Central memory CD8-positive, alpha-beta T cell (primary cell): ENCODE results near the gene RDX.
"Not testable (repeated sequence)": the region's sequence is repeated elsewhere in the genome, so short reads cannot be mapped to it uniquely, and the experiment has no call there.

Source experiments
- ATAC-seq: fragments of 150-1000 bp; cut with Tn5 transposase; replicated peaks from 2 replicates; pipeline ENCODE4 v1.10.0; 2022; ENCODE audit warnings: mild to moderate bottlenecking, moderate FRiP score, moderate number of reproducible peaks; ENCODE audit not compliant: poor library complexity, severe bottlenecking; ENCODE audit errors: extremely low read depth
- DNase-seq, 2 donors: peaks; one replicate each; pipeline ENCODE4 v3.0.0; 2021; ENCODE audit warnings: low spot score in 2 of 2
- H3K27ac Mint-ChIP-seq: one replicate; pipeline ENCODE4 v1.8.0; 2022; ENCODE audit warnings: low read depth, mild to moderate bottlenecking, moderate library complexity, mixed read lengths
- H3K27me3 Mint-ChIP-seq: one replicate; pipeline ENCODE4 v1.8.0; 2022; ENCODE audit warnings: mixed read lengths
- H3K36me3 Mint-ChIP-seq: one replicate; pipeline ENCODE4 v1.8.0; 2022; ENCODE audit warnings: mild to moderate bottlenecking, moderate library complexity, mixed read lengths; ENCODE audit not compliant: insufficient read depth
- H3K4me1 Mint-ChIP-seq: one replicate; pipeline ENCODE4 v1.8.0; 2022; ENCODE audit warnings: mixed read lengths
- H3K4me3 Mint-ChIP-seq: one replicate; pipeline ENCODE4 v1.8.0; 2022; ENCODE audit warnings: mild to moderate bottlenecking, moderate library complexity, mixed read lengths
- H3K9me3 Mint-ChIP-seq: one replicate; pipeline ENCODE4 v1.8.0; 2022; ENCODE audit warnings: mixed read lengths

The RDX gene

DNA sequence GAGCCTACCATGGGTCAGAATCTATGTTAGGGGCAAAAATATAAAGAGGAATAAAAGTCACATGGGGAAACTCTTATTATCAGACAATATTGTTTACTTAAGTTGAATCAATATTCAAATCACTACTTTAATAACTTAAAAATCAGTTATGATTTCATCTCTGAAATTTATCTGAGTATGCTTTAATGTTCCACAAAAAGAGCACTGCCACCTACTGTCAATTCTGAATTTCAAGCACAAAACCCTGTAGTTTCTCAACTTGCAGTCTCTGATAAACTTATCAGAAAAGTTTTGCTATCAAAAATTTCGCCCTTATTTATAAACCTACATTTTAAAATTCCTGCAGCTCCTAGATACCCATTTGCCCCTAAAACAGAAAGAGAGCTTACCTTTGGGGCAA, 47.3 kb downstream of the RDX start:
- no peaks in the 10 kb centered on the region for H3K27me3 Mint-ChIP-seq
- H3K27ac Mint-ChIP-seq = no peak overlapping the region
- peaks cover 12% of the 10 kb centered on the region for H3K36me3 Mint-ChIP-seq
- no peaks in the 10 kb centered on the region for H3K4me1 Mint-ChIP-seq
- no peak for ATAC-seq
- H3K9me3 Mint-ChIP-seq = no peaks in the 10 kb centered on the region
- no peak overlapping the region for H3K4me3 Mint-ChIP-seq
- DNase-seq = no peak

DNA sequence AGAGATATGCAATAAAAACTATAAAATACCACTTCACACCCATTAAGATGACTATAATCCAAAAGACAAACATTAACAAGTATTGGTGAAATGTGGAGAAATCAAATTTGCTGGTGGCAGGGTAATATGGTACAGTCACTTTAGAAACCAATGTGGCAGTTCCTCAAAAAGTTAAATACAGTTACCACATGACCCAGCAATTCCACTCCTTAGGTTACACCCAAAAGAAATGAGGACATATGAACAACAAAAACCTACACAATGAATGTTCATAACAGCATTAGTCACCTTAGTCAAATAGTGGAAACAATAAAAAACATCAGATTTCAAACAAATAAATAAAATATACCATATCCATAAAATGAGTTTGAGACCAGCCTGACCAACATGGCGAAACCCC, 52.6 kb downstream of the RDX start:
- H3K9me3 Mint-ChIP-seq = no peaks in the 10 kb centered on the region
- H3K4me3 Mint-ChIP-seq = no peak overlapping the region
- H3K36me3 Mint-ChIP-seq = peaks cover 10% of the 10 kb centered on the region
- no peaks in the 10 kb centered on the region for H3K27me3 Mint-ChIP-seq
- no peak overlapping the region for H3K27ac Mint-ChIP-seq
- peaks cover 5% of the 10 kb centered on the region for H3K4me1 Mint-ChIP-seq
- ATAC-seq (no peak), DNase-seq (no peak)

DNA sequence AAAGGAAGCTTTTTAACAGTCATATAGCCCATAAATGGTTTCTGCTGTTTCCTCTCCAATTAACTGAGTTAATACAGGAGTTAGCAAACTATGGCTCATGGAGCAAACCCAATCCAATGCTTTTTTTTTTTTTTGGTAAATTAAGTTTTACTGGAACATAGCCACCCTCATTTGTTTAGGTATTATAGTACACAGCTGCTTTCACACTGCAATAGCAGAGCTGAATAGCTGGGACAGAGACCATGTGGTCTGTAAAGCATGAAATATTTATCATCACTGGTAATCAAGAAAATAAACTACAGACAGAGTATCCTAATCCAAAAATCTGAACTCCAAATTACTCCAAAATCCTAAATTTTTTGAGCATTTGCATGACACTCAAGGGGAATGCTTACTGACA, 53.7 kb downstream of the RDX start:
- Mint-ChIP-seq H3K36me3 (peaks cover 4% of the 10 kb centered on the region), H3K9me3 (no peaks in the 10 kb centered on the region), H3K27me3 (no peaks in the 10 kb centered on the region), H3K27ac (no peak overlapping the region), H3K4me1 (peaks cover 5% of the 10 kb centered on the region), H3K4me3 (no peak overlapping the region)
- ATAC-seq (no peak), DNase-seq (no peak)

DNA sequence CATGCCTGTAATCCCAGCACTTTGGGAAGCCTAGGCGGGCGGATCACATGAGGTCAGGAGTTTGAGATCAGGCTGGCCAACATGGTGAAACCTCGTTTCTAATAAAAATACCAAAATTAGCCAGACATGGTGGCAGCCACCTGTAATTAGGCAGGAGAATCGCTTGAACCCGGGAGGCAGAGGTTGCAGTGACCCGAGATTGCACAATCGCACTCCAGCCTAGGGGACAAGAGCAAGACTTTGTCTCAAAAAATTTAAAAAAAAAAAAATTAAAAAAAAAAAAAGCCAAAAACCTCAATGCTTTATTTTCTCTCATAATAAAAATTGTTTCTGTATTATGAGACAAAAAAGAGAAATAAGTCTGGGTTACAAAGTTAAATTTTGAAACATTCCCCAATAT, 54.2 kb downstream of the RDX start:
- Mint-ChIP-seq H3K27ac (no peak overlapping the region), H3K27me3 (no peaks in the 10 kb centered on the region)
- ATAC-seq = no peak

DNA sequence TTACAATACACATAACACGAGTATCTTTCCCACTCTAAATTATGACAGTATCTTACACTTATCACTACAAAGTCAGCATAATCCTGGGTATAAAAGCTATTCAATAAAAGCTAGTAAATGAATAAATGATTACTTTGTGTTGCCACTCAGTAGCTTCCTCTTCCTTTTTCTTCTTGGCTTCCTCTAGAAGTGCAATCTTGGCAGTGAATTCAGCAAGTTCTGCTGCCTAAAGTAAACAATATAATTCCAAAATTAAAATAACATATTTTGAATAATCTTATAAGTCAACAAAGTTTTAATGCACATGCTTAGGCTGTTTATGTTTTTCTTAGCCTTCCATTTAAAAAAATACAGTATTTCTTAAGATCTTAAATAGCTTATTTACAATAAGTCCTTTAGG, 60.4 kb downstream of the RDX start:
- Mint-ChIP-seq H3K27me3 (no peaks in the 10 kb centered on the region), H3K36me3 (peaks cover 28% of the 10 kb centered on the region), H3K4me3 (no peak overlapping the region), H3K27ac (peak overlapping the region; percentile 6), H3K4me1 (peaks cover 5% of the 10 kb centered on the region), H3K9me3 (no peaks in the 10 kb centered on the region)
- DNase-seq = no peak
- ATAC-seq = no peak

More for the DNA sequence above, 54.2 kb downstream of the RDX start:
- Mint-ChIP-seq H3K4me3 (no peak overlapping the region), H3K36me3 (peaks cover 6% of the 10 kb centered on the region), H3K4me1 (peaks cover 5% of the 10 kb centered on the region), H3K9me3 (no peaks in the 10 kb centered on the region)
- no peak for DNase-seq

DNA sequence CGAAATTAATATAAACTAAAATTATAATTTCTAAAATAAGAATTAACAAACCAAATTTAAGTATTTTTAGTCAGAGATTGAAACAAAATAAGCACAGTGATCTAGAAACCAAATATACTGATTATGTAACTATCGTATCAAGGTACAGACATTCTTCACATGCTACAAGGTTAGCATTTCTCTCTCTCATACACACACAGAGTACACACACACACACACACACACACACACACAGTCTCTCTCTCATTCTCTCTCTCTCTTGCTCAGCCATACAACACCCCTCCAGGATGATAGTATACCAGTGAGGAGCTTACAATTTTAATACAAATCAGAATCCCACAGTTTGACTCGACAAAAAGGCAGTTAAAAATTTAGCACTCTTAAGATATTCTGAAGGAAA, 66.0 kb downstream of the RDX start:
- Mint-ChIP-seq H3K27me3 (no peaks in the 10 kb centered on the region), H3K27ac (no peak overlapping the region)

DNA sequence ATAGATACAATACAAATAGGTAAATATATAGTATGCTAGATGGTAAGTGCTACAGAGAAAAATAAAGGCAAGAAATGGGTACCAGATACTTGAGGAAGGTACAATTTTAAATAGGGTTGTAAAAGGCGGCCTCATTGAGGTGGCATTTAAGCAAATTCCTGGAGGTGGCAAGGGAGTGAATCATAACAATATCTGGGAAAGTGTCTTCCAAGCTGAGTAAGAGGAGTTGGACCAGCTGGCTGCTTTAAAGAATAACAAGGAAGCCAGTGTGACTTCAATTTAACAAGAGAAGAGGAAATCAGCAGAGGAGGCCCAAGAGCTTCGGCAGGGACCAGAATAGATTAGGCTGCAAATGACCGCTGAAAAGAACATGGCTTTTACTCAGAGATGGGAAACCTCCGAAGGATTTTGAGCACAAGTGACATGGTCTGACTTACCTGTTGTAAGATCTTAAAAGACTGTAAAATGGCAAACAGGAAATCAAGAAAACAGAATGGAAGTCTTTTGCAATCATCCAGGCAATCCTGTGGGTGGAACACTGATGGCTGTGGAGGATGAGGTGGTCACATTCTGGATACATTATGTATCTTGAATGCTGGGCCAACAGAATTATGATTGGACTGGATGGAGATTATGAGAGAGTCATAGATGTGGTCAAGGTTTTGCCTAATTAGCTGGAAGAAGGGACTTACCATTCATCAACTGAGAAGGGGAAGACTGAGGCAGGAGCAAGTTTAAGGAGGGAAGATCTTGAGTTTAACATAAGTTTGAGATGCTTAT, 77.2 kb downstream of the RDX start:
- no peaks in the 10 kb centered on the region for H3K4me1 Mint-ChIP-seq
- DNase-seq = no peak
- no peak for ATAC-seq
- H3K36me3 Mint-ChIP-seq = peaks cover 3% of the 10 kb centered on the region
- no peaks in the 10 kb centered on the region for H3K9me3 Mint-ChIP-seq
- H3K27me3 Mint-ChIP-seq = no peaks in the 10 kb centered on the region
- H3K4me3 Mint-ChIP-seq = no peak overlapping the region
- H3K27ac Mint-ChIP-seq = no peak overlapping the region

More for the DNA sequence above, 66.0 kb downstream of the RDX start:
- peaks cover 16% of the 10 kb centered on the region for H3K36me3 Mint-ChIP-seq
- H3K4me3 Mint-ChIP-seq = no peak overlapping the region
- no peaks in the 10 kb centered on the region for H3K4me1 Mint-ChIP-seq
- ATAC-seq (no peak), DNase-seq (no peak)
- H3K9me3 Mint-ChIP-seq = no peaks in the 10 kb centered on the region

DNA sequence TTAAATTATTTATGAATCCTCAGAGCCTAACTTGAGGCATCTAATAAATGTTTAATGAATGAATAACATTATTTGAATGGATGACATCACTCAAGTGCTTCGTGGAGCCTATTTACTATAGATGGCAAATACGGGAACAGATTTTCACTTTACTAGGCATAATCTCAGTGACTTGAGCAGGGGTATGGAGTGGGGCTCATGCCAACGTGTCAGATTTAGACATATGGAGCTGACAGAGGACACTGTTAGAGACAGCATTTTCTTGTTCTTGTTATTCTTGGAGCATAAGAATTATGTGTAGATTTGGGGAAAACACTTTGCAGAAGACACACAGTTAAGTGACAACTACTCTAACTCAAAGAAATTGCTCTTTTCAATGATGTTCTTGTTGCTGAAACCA, 78.5 kb downstream of the RDX start:
- Mint-ChIP-seq H3K4me1 (no peaks in the 10 kb centered on the region), H3K9me3 (no peaks in the 10 kb centered on the region), H3K27me3 (no peaks in the 10 kb centered on the region), H3K36me3 (peaks cover 3% of the 10 kb centered on the region), H3K27ac (no peak overlapping the region), H3K4me3 (no peak overlapping the region)
- ATAC-seq (no peak), DNase-seq (no peak)

DNA sequence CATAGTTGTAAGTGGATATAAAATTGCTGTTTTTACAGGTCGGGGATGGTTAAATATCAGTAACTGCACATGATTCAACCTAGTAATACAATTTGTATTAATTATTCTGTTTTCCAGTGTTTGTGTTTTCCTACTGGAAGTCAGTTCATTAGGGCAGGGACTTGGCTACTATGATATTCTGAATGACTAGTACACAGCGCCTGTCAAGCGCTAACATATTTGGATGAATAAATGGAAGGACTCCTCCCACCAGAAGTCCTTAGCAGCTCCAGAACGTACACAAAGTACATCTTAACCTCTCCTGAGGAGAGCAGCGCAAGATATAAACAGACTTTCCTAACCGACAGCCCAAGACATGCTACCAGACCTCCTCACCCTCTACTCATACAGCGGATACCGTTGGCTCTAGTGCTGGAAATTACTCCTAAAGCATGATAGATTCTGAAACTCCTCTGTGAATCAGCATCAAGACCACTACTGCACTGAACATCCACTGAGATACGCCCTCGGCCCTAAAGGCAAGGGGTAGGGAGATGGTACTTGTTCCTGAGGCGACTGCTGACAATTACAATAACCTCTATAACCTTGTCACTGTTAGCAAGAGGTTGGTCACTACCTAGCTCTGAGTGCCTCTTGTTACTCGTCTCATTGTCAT, 79.1 kb downstream of the RDX start:
- no peaks in the 10 kb centered on the region for H3K4me1 Mint-ChIP-seq
- DNase-seq = no peak
- peaks cover 3% of the 10 kb centered on the region for H3K36me3 Mint-ChIP-seq
- H3K9me3 Mint-ChIP-seq = no peaks in the 10 kb centered on the region
- no peaks in the 10 kb centered on the region for H3K27me3 Mint-ChIP-seq
- H3K27ac Mint-ChIP-seq = no peak overlapping the region
- no peak overlapping the region for H3K4me3 Mint-ChIP-seq
- ATAC-seq = no peak

DNA sequence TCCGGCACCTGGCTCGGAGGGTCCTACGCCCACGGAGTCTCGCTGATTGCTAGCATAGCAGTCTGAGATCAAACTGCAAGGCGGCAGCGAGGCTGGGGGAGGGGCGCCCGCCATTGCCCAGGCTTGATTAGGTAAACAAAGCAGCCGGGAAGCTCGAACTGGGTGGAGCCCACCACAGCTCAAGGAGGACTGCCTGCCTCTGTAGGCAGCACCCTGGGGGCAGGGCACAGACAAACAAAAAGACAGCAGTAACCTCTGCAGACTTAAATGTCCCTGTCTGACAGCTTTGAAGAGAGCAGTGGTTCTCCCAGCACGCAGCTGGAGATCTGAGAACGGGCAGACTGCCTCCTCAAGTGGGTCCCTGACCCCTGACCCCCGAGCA, 87.1 kb downstream of the RDX start:
- H3K4me1 Mint-ChIP-seq, H3K27ac Mint-ChIP-seq, ATAC-seq, H3K27me3 Mint-ChIP-seq, H3K9me3 Mint-ChIP-seq, DNase-seq, H3K36me3 Mint-ChIP-seq: not testable (repeated sequence)
- H3K4me3 Mint-ChIP-seq = peak overlapping the region; percentile 67

DNA sequence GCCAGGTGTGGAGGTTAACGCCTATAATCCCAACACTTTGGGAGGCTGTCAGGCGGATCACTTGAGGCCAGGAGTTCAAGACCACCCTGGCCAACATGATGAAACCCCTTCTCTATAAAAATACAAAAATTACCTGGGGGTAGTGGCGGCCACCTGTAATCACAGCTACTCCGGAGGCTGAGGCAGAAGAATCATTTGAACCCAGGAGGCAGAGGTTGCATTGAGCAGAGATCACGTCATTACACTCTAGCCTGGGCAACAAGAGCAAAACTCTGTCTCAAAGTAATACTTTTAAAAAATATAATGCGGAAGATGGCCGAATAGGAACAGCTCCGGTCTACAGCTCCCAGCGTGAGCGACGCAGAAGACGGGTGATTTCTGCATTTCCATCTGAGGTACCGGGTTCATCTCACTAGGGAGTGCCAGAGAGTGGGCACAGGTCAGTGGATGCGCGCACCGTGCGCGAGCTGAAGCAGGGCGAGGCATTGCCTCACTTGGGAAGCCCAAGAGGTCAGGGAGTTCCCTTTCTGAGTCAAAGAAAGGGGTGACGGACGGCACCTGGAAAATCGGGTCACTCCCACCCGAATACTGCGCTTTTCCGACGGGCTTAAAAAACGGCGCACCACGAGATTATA, 87.6 kb downstream of the RDX start:
- not testable (repeated sequence) for H3K4me1 Mint-ChIP-seq, DNase-seq, H3K9me3 Mint-ChIP-seq, H3K27me3 Mint-ChIP-seq, H3K36me3 Mint-ChIP-seq, ATAC-seq
- peak overlapping the region; percentile 44 for H3K27ac Mint-ChIP-seq
- H3K4me3 Mint-ChIP-seq = peak overlapping the region; percentile 67

DNA sequence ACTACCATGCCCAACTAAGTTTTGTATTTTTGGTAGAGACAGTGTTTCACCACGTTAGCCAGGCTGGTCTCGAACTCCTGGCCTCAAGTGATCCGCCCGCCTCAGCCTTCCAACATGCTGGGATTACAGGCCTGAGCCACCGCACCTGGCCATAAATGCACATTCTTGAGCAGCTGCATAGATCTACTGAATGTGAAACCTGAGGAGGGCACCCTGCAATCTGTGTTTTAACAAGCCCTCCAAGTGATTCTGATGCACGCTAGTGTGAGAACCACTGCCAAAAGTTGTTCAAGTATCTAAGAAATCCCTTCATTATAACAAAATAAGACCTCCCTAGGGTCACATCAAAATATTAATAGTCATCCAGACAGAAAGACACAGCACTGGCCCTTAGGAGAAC, 89.3 kb downstream of the RDX start:
- ATAC-seq (no peak), DNase-seq (no peak)
- Mint-ChIP-seq H3K27me3 (peaks cover 7% of the 10 kb centered on the region), H3K36me3 (no peaks in the 10 kb centered on the region), H3K4me3 (no peak overlapping the region), H3K4me1 (no peaks in the 10 kb centered on the region), H3K27ac (no peak overlapping the region), H3K9me3 (no peaks in the 10 kb centered on the region)

DNA sequence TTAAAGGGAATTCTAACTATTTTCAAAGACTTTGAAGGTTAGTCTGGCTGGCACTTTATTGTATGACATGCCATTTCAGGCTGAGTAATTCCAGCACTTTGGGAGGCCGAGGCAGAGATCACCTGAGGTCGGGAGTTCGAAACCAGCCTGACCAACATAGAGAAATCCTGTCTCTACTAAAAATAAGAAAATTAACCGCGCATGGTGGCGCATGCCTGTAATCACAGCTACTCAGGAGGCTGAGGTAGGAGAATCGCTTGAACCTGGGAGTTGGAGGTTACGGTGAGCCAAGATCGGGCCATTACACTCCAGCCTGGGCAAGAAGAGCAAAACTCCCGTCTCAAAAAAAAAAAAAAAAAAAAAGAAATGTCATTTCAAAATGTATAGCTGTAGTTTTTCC, 95.6 kb downstream of the RDX start:
- Mint-ChIP-seq H3K27me3 (no peaks in the 10 kb centered on the region), H3K4me3 (no peak overlapping the region), H3K9me3 (no peaks in the 10 kb centered on the region), H3K36me3 (no peaks in the 10 kb centered on the region), H3K4me1 (no peaks in the 10 kb centered on the region), H3K27ac (no peak overlapping the region)
- DNase-seq (no peak), ATAC-seq (no peak)
